ENCODE results near the gene EVC2. TPM values are rescaled to one million over a fixed set of nuclear protein-coding genes. Genes with fewer than 3 reads are reported as not detected.
"Not testable (repeated sequence)": the region's sequence is repeated elsewhere in the genome, so short reads cannot be mapped to it uniquely, and the experiment has no call there.

The EVC2 gene
- total and polyA plus RNA-seq, 3 experiments from 2014 or later, result 0.84 to 1.3 (median 0.92) TPM

- Histone ChIP-seq H3K27me3 (ENCODE audit: insufficient read depth, low read length, poor library complexity, severe bottlenecking) (no peaks in the 10 kb centered on the region), H3K4me1 (ENCODE audit: insufficient read depth, low read length) (no peaks in the 10 kb centered on the region), H3K27ac (ENCODE audit: low read depth, low read length) (no peak overlapping the region), H3K9me3 (ENCODE audit: low read length) (no peaks in the 10 kb centered on the region), H3K4me3 (ENCODE audit: low read length) (no peak overlapping the region), H3K36me3 (ENCODE audit: insufficient read depth, low read length) (no peaks in the 10 kb centered on the region)
- Mint-ChIP-seq H3K27me3 (peaks cover 0 to 1% of the 10 kb centered on the region in 2 donors), H3K9me3 (peaks cover 0 to 1% (median 0%) of the 10 kb centered on the region in 5 donors), H3K4me3 (no peak overlapping the region), H3K36me3 (no peaks in the 10 kb centered on the region), H3K27ac (no peak overlapping the region), H3K4me1 (no peaks in the 10 kb centered on the region)
- ChIA-PET POLR2A (no interaction called here), CTCF (no interaction called here)
- DNase-seq, result no peak
Observed at GRCh38 chr4:5732158-5732557, 23.8 kb upstream of the EVC2 start.

GRCh38 chr4:5730993-5731990, 22.9 kb upstream of the EVC2 start:
- no peaks in the 10 kb centered on the region for H3K27me3 ChIP-seq (ENCODE audit: insufficient read depth, low read length, poor library complexity, severe bottlenecking)
- CTCF ChIA-PET, result no interaction called here
- H3K9me3 ChIP-seq (ENCODE audit: low read length), result no peaks in the 10 kb centered on the region
- Mint-ChIP-seq H3K4me1 (no peaks in the 10 kb centered on the region), H3K36me3 (no peaks in the 10 kb centered on the region), H3K4me3 (no peak overlapping the region), H3K27me3 (peaks cover 0 to 1% of the 10 kb centered on the region in 2 donors), H3K9me3 (peaks cover 0 to 1% (median 0%) of the 10 kb centered on the region in 5 donors), H3K27ac (no peak overlapping the region)
- no peaks in the 10 kb centered on the region for H3K36me3 ChIP-seq (ENCODE audit: insufficient read depth, low read length)
- H3K27ac ChIP-seq (ENCODE audit: low read depth, low read length), result no peak overlapping the region
- no peak overlapping the region for H3K4me3 ChIP-seq (ENCODE audit: low read length)
- H3K4me1 ChIP-seq (ENCODE audit: insufficient read depth, low read length), result no peaks in the 10 kb centered on the region
- DNase-seq, result no peak
- POLR2A ChIA-PET, result no interaction called here

- Histone ChIP-seq H3K4me1 (ENCODE audit: insufficient read depth, low read length) (no peaks in the 10 kb centered on the region), H3K27me3 (ENCODE audit: insufficient read depth, low read length, poor library complexity, severe bottlenecking) (no peaks in the 10 kb centered on the region), H3K36me3 (ENCODE audit: insufficient read depth, low read length) (no peaks in the 10 kb centered on the region), H3K4me3 (ENCODE audit: low read length) (no peak overlapping the region), H3K27ac (ENCODE audit: low read depth, low read length) (no peak overlapping the region), H3K9me3 (ENCODE audit: low read length) (no peaks in the 10 kb centered on the region)
- H3K9me3 Mint-ChIP-seq, result peaks cover 0 to 5% (median 0%) of the 10 kb centered on the region in 5 donors
- DNase-seq, result no peak
- no peak overlapping the region for H3K4me3 Mint-ChIP-seq
- ChIA-PET CTCF (no interaction called here), POLR2A (no interaction called here)
- H3K27me3 Mint-ChIP-seq, result peaks cover 0 to 1% of the 10 kb centered on the region in 2 donors
- H3K36me3 Mint-ChIP-seq, result no peaks in the 10 kb centered on the region
- no peaks in the 10 kb centered on the region for H3K4me1 Mint-ChIP-seq
- H3K27ac Mint-ChIP-seq, result no peak overlapping the region
Observed at GRCh38 chr4:5730436-5730835, 22.1 kb upstream of the EVC2 start.

GRCh38 chr4:5728412-5728811, 20.1 kb upstream of the EVC2 start:
- H3K4me3 ChIP-seq (ENCODE audit: low read length); H3K4me3 Mint-ChIP-seq; H3K36me3 Mint-ChIP-seq; POLR2A ChIA-PET; H3K27ac ChIP-seq (ENCODE audit: low read depth, low read length); H3K27ac Mint-ChIP-seq; H3K27me3 ChIP-seq (ENCODE audit: insufficient read depth, low read length, poor library complexity, severe bottlenecking); H3K9me3 Mint-ChIP-seq; DNase-seq; H3K4me1 Mint-ChIP-seq; H3K4me1 ChIP-seq (ENCODE audit: insufficient read depth, low read length); CTCF ChIA-PET; H3K27me3 Mint-ChIP-seq; H3K36me3 ChIP-seq (ENCODE audit: insufficient read depth, low read length); H3K9me3 ChIP-seq (ENCODE audit: low read length): not testable (repeated sequence)

GRCh38 chr4:5724377-5724776, 16.0 kb upstream of the EVC2 start:
- peaks cover 0 to 4% (median 0%) of the 10 kb centered on the region in 5 donors for H3K9me3 Mint-ChIP-seq
- H3K27me3 Mint-ChIP-seq, result peaks cover 0 to 3% of the 10 kb centered on the region in 2 donors
- H3K4me1 ChIP-seq (ENCODE audit: insufficient read depth, low read length), result no peaks in the 10 kb centered on the region
- no peaks in the 10 kb centered on the region for H3K9me3 ChIP-seq (ENCODE audit: low read length)
- H3K4me1 Mint-ChIP-seq, result no peaks in the 10 kb centered on the region
- no peaks in the 10 kb centered on the region for H3K27me3 ChIP-seq (ENCODE audit: insufficient read depth, low read length, poor library complexity, severe bottlenecking)
- H3K4me3 ChIP-seq (ENCODE audit: low read length), result no peak overlapping the region
- POLR2A ChIA-PET, result no interaction called here
- no peaks in the 10 kb centered on the region for H3K36me3 ChIP-seq (ENCODE audit: insufficient read depth, low read length)
- no peaks in the 10 kb centered on the region for H3K36me3 Mint-ChIP-seq
- no peak overlapping the region for H3K27ac Mint-ChIP-seq
- no peak overlapping the region for H3K4me3 Mint-ChIP-seq
- no peak overlapping the region for H3K27ac ChIP-seq (ENCODE audit: low read depth, low read length)
- DNase-seq, result no peak
- CTCF ChIA-PET, result no interaction called here

- CTCF ChIA-PET, result no interaction called here
- no peaks in the 10 kb centered on the region for H3K9me3 ChIP-seq (ENCODE audit: low read length)
- H3K4me3 ChIP-seq (ENCODE audit: low read length), result no peak overlapping the region
- POLR2A ChIA-PET, result no interaction called here
- H3K4me1 ChIP-seq (ENCODE audit: insufficient read depth, low read length), result no peaks in the 10 kb centered on the region
- Mint-ChIP-seq H3K4me3 (no peak overlapping the region), H3K27me3 (peaks cover 0 to 6% of the 10 kb centered on the region in 2 donors), H3K9me3 (peaks cover 0 to 8% (median 4%) of the 10 kb centered on the region in 5 donors), H3K4me1 (no peaks in the 10 kb centered on the region), H3K27ac (no peak overlapping the region), H3K36me3 (no peaks in the 10 kb centered on the region)
- no peak for DNase-seq
- H3K27me3 ChIP-seq (ENCODE audit: insufficient read depth, low read length, poor library complexity, severe bottlenecking), result no peaks in the 10 kb centered on the region
- H3K27ac ChIP-seq (ENCODE audit: low read depth, low read length), result no peak overlapping the region
- no peaks in the 10 kb centered on the region for H3K36me3 ChIP-seq (ENCODE audit: insufficient read depth, low read length)
Observed at GRCh38 chr4:5722328-5722727, 14.0 kb upstream of the EVC2 start.

GRCh38 chr4:5721923-5722322, 13.6 kb upstream of the EVC2 start:
- Mint-ChIP-seq H3K4me3 (no peak overlapping the region), H3K4me1 (no peaks in the 10 kb centered on the region), H3K27ac (no peak overlapping the region), H3K36me3 (no peaks in the 10 kb centered on the region), H3K27me3 (peaks cover 0 to 6% of the 10 kb centered on the region in 2 donors), H3K9me3 (peaks cover 2 to 8% (median 5%) of the 10 kb centered on the region in 5 donors)
- no peaks in the 10 kb centered on the region for H3K9me3 ChIP-seq (ENCODE audit: low read length)
- DNase-seq, result no peak
- no peak overlapping the region for H3K4me3 ChIP-seq (ENCODE audit: low read length)
- ChIA-PET CTCF (no interaction called here), POLR2A (no interaction called here)
- no peak overlapping the region for H3K27ac ChIP-seq (ENCODE audit: low read depth, low read length)
- H3K4me1 ChIP-seq (ENCODE audit: insufficient read depth, low read length), result no peaks in the 10 kb centered on the region
- no peaks in the 10 kb centered on the region for H3K36me3 ChIP-seq (ENCODE audit: insufficient read depth, low read length)
- H3K27me3 ChIP-seq (ENCODE audit: insufficient read depth, low read length, poor library complexity, severe bottlenecking), result no peaks in the 10 kb centered on the region

- Histone ChIP-seq H3K9me3 (ENCODE audit: low read length) (no peaks in the 10 kb centered on the region), H3K4me1 (ENCODE audit: insufficient read depth, low read length) (no peaks in the 10 kb centered on the region), H3K27me3 (ENCODE audit: insufficient read depth, low read length, poor library complexity, severe bottlenecking) (no peaks in the 10 kb centered on the region), H3K27ac (ENCODE audit: low read depth, low read length) (no peak overlapping the region), H3K36me3 (ENCODE audit: insufficient read depth, low read length) (no peaks in the 10 kb centered on the region), H3K4me3 (ENCODE audit: low read length) (no peak overlapping the region)
- ChIA-PET CTCF (no interaction called here), POLR2A (no interaction called here)
- peaks cover 0 to 6% of the 10 kb centered on the region in 2 donors for H3K27me3 Mint-ChIP-seq
- no peaks in the 10 kb centered on the region for H3K4me1 Mint-ChIP-seq
- peak overlapping the region in 1 of 8 donors; percentile 59 for H3K27ac Mint-ChIP-seq
- DNase-seq, result no peak
- H3K36me3 Mint-ChIP-seq, result no peaks in the 10 kb centered on the region
- H3K4me3 Mint-ChIP-seq, result no peak overlapping the region
- peaks cover 5 to 9% (median 7%) of the 10 kb centered on the region in 5 donors for H3K9me3 Mint-ChIP-seq
Observed at GRCh38 chr4:5720980-5721379, 12.6 kb upstream of the EVC2 start.
